Neural progenitor cell (in vitro differentiated cells): Measurements from ENCODE around the gene NDUFA11. TPM values are rescaled to one million over a fixed set of nuclear protein-coding genes. Genes with fewer than 3 reads are reported as not detected.
"Not testable (repeated sequence)": the region's sequence is repeated elsewhere in the genome, so short reads cannot be mapped to it uniquely, and the experiment has no call there.

Experiments
- DNase-seq: peaks from one replicate; pipeline ENCODE4 v3.0.0-alpha.2; 2016; ENCODE audit warnings: low spot score
- H2AFZ ChIP-seq: fragments of 200-600 bp; sonication (generic); replicated peaks from 2 replicates; pipeline ENCODE4 v1.6.1; 2016; ENCODE audit warnings: antibody characterized with exemption
- H3F3A ChIP-seq: fragments of 200-600 bp; sonication (generic); 2 replicates; pipeline ENCODE4 v1.6.1; 2016; ENCODE audit warnings: antibody characterized with exemption, low read depth
- H3K27ac ChIP-seq: fragments of 200-600 bp; sonication (generic); 2 replicates; pipeline ENCODE4 v1.5.1; 2016; ENCODE audit warnings: mild to moderate bottlenecking
- H3K27me3 ChIP-seq: fragments of 200-600 bp; sonication (generic); 2 replicates; pipeline ENCODE4 v1.6.1; 2016; ENCODE audit warnings: mild to moderate bottlenecking, moderate library complexity
- H3K36me3 ChIP-seq: fragments of 200-600 bp; sonication (generic); 2 replicates; pipeline ENCODE4 v1.5.1; 2016
- H3K4me1 ChIP-seq: fragments of 200-600 bp; sonication (generic); 2 replicates; pipeline ENCODE4 v1.6.1; 2016; ENCODE audit warnings: mixed run types
- H3K4me2 ChIP-seq: fragments of 200-600 bp; sonication (generic); 2 replicates; pipeline ENCODE4 v1.6.1; 2016
- H3K4me3 ChIP-seq: fragments of 200-600 bp; sonication (generic); 2 replicates; pipeline ENCODE4 v1.5.1; 2016
- H3K79me2 ChIP-seq: fragments of 200-600 bp; sonication (generic); 2 replicates; pipeline ENCODE4 v1.6.1; 2016; ENCODE audit warnings: low read depth
- H3K9ac ChIP-seq: fragments of 200-600 bp; sonication (generic); 2 replicates; pipeline ENCODE4 v1.6.1; 2016
- H3K9me3 ChIP-seq: fragments of 200-600 bp; sonication (generic); 2 replicates; pipeline ENCODE4 v1.5.1; 2016; ENCODE audit warnings: low read depth
- H4K20me1 ChIP-seq: fragments of 200-600 bp; sonication (generic); 2 replicates; pipeline ENCODE4 v1.6.1; 2016; ENCODE audit warnings: low read depth
- H3K27ac Mint-ChIP-seq: 3 replicates; pipeline ENCODE4 v1.8.0; 2021; ENCODE audit warnings: mixed read lengths
- H3K27me3 Mint-ChIP-seq: 2 replicates; pipeline ENCODE4 v1.8.0; 2022; ENCODE audit warnings: low read depth, mild to moderate bottlenecking, inconsistent platforms, moderate library complexity, mixed read lengths; ENCODE audit not compliant: insufficient read depth
- H3K36me3 Mint-ChIP-seq: 3 replicates; pipeline ENCODE4 v1.8.0; 2021; ENCODE audit warnings: mixed read lengths
- H3K4me1 Mint-ChIP-seq: 3 replicates; pipeline ENCODE4 v1.8.0; 2021; ENCODE audit warnings: mixed read lengths
- H3K4me3 Mint-ChIP-seq: 3 replicates; pipeline ENCODE4 v1.8.0; 2021; ENCODE audit warnings: mild to moderate bottlenecking, moderate library complexity, mixed read lengths
- H3K9me3 Mint-ChIP-seq: 3 replicates; pipeline ENCODE4 v1.8.0; 2020; ENCODE audit warnings: mixed read lengths
- CTCF ChIP-seq: fragments of 200-600 bp; sonication (generic); IDR thresholded peaks from 2 replicates; pipeline ENCODE4 v1.5.1; 2017; ENCODE audit warnings: antibody characterized with exemption, mild to moderate bottlenecking
- EZH2 ChIP-seq: fragments of 200-600 bp; sonication (generic); IDR thresholded peaks from 2 replicates; pipeline ENCODE4 v1.6.1; 2017; ENCODE audit warnings: antibody characterized with exemption, mild to moderate bottlenecking, moderate library complexity
- EZH2phosphoT487 ChIP-seq: fragments of 200-600 bp; sonication (generic); IDR thresholded peaks from 2 replicates; pipeline ENCODE4 v1.6.1; 2017; ENCODE audit warnings: antibody characterized with exemption
- total RNA-seq: library from RNA; depleted of rRNA; stranded (reverse); fragments of >200 nt; gene quantifications from 2 replicates; pipeline ENCODE4 v1.2.3, GENCODE V29; 2015; ENCODE audit warnings: low replicate concordance

Gene NDUFA11
- total RNA-seq, 1 donor from 2014 or later: 102 TPM

- Mint-ChIP-seq H3K36me3 (no peaks in the 10 kb centered on the region), H3K9me3 (no peaks in the 10 kb centered on the region), H3K4me1 (peaks cover 10% of the 10 kb centered on the region), H3K27ac (no peak overlapping the region), H3K4me3 (peak overlapping the region; percentile 30), H3K27me3 (peaks cover 5% of the 10 kb centered on the region)
- H3K4me2 ChIP-seq: no peak overlapping the region
- no peak overlapping the region for H3K9ac ChIP-seq
- peaks cover 6% of the 10 kb centered on the region for H4K20me1 ChIP-seq
- no peak overlapping the region for H3K27ac ChIP-seq
- H3K4me1 ChIP-seq: peaks cover 8% of the 10 kb centered on the region
- H3F3A ChIP-seq: peaks cover 8% of the 10 kb centered on the region
- H3K27me3 ChIP-seq: no peaks in the 10 kb centered on the region
- H3K4me3 ChIP-seq: no peak overlapping the region
- no peaks in the 10 kb centered on the region for H3K79me2 ChIP-seq
- no peak overlapping the region for H2AFZ ChIP-seq
- no peaks in the 10 kb centered on the region for H3K36me3 ChIP-seq
- no peaks in the 10 kb centered on the region for H3K9me3 ChIP-seq
- DNase-seq: no peak
- no peak for TF ChIP-seq EZH2phosphoT487
- TF ChIP-seq EZH2: no peak
- no peak for TF ChIP-seq CTCF
These were observed 14.2 kb downstream of the NDUFA11 start for GRCh38 chr19:5889288-5889971.

GRCh38 chr19:5884065-5884811 lies 19.4 kb downstream of the NDUFA11 start:
- H3K4me3 Mint-ChIP-seq, H3K4me1 ChIP-seq, H3K36me3 ChIP-seq, H3K9me3 ChIP-seq, DNase-seq, H3K27ac ChIP-seq, H4K20me1 ChIP-seq, H3K4me3 ChIP-seq, H3K27ac Mint-ChIP-seq, H2AFZ ChIP-seq, H3K4me2 ChIP-seq, H3K36me3 Mint-ChIP-seq, H3K79me2 ChIP-seq, H3K27me3 ChIP-seq, H3F3A ChIP-seq, H3K9ac ChIP-seq, H3K9me3 Mint-ChIP-seq: not testable (repeated sequence)
- peaks cover 21% of the 10 kb centered on the region for H3K4me1 Mint-ChIP-seq
- H3K27me3 Mint-ChIP-seq: peaks cover 14% of the 10 kb centered on the region

- not testable (repeated sequence) for DNase-seq, H2AFZ ChIP-seq, H3K36me3 ChIP-seq, H4K20me1 ChIP-seq, H3K9me3 ChIP-seq, H3K4me3 Mint-ChIP-seq, H3K4me1 ChIP-seq, H3F3A ChIP-seq, H3K27ac ChIP-seq, H3K36me3 Mint-ChIP-seq, H3K4me3 ChIP-seq, H3K9ac ChIP-seq, H3K27me3 ChIP-seq, H3K4me2 ChIP-seq, H3K79me2 ChIP-seq, H3K9me3 Mint-ChIP-seq
- Mint-ChIP-seq H3K27ac (peak overlapping the region; percentile 51), H3K27me3 (peaks cover 17% of the 10 kb centered on the region), H3K4me1 (peaks cover 29% of the 10 kb centered on the region)
These were observed 20.3 kb downstream of the NDUFA11 start for GRCh38 chr19:5883157-5883873.

- H3K79me2 ChIP-seq: no peaks in the 10 kb centered on the region
- H3K4me3 ChIP-seq: no peak overlapping the region
- H4K20me1 ChIP-seq: no peaks in the 10 kb centered on the region
- TF ChIP-seq CTCF: no peak
- TF ChIP-seq EZH2phosphoT487: no peak
- TF ChIP-seq EZH2: no peak
- no peak overlapping the region for H3K9ac ChIP-seq
- DNase-seq: no peak
- Mint-ChIP-seq H3K4me3 (no peak overlapping the region), H3K27me3 (peaks cover 14% of the 10 kb centered on the region), H3K9me3 (no peaks in the 10 kb centered on the region), H3K36me3 (no peaks in the 10 kb centered on the region), H3K27ac (no peak overlapping the region), H3K4me1 (peaks cover 37% of the 10 kb centered on the region)
- H3K9me3 ChIP-seq: no peaks in the 10 kb centered on the region
- H2AFZ ChIP-seq: no peak overlapping the region
- no peak overlapping the region for H3K4me2 ChIP-seq
- H3F3A ChIP-seq: peaks cover 13% of the 10 kb centered on the region
- H3K27me3 ChIP-seq: no peaks in the 10 kb centered on the region
- H3K36me3 ChIP-seq: no peaks in the 10 kb centered on the region
- H3K27ac ChIP-seq: no peak overlapping the region
- peaks cover 15% of the 10 kb centered on the region for H3K4me1 ChIP-seq
These were observed 21.1 kb downstream of the NDUFA11 start for GRCh38 chr19:5882421-5882968.
